IMR-90 (cell line): ENCODE results near the gene DSCAML1.

Source experiments
- CEBPB ChIP-seq: IDR thresholded peaks from 2 replicates; pipeline ENCODE4 v1.6.1; 2012; ENCODE audit warnings: low read depth, low read length, improper control_type of control experiment
- CTCF ChIP-seq: conservative IDR thresholded peaks from 2 replicates; pipeline ENCODE4 v1.5.1; 2012; ENCODE audit warnings: mild to moderate bottlenecking, low read depth, low read length, improper control_type of control experiment
- POLR2A ChIP-seq: IDR thresholded peaks from 2 replicates; pipeline ENCODE4 v1.6.1; 2012; ENCODE audit warnings: mild to moderate bottlenecking, low read depth, low read length

- TF ChIP-seq CEBPB (no peak), CTCF (no peak), POLR2A (no peak)
Observed at GRCh38 chr11:117412653-117413275, 384.3 kb downstream of the DSCAML1 start.
